ENCODE measurements around the gene PSMD12.

The PSMD12 gene

GRCh38 chr17:67403065-67403464 lies 36.7 kb upstream of the PSMD12 start:
- no peak overlapping the region for H3K27ac ChIP-seq (ENCODE audit: low read depth, low read length, poor library complexity, severe bottlenecking)
- no peaks in the 10 kb centered on the region for H3K36me3 ChIP-seq (ENCODE audit: insufficient read depth, low read length)
- H2AFZ ChIP-seq (ENCODE audit: low read length), result no peak overlapping the region
- H3K9ac ChIP-seq (ENCODE audit: low read length), result no peak overlapping the region
- 0 out of 2 replicates have a peak, but pooled peaks cover 4% of the 10 kb centered on the region for H3K27me3 ChIP-seq (ENCODE audit: insufficient read depth, low read length)
- TF ChIP-seq CTCF (IDR thresholded peaks at IDR 0.05; ENCODE audit: low read length) (no peak), EZH2 (IDR thresholded peaks at IDR 0.05; ENCODE audit: borderline replicate concordance, low read length) (no peak)
- H3F3A ChIP-seq (ENCODE audit: insufficient read depth, low read length), result no peaks in the 10 kb centered on the region
- H3K9me3 ChIP-seq (ENCODE audit: low read length), result no peaks in the 10 kb centered on the region
- no peak overlapping the region for H3K4me2 ChIP-seq (ENCODE audit: low read length)
- H3K79me2 ChIP-seq (ENCODE audit: insufficient read depth, low read length), result no peaks in the 10 kb centered on the region
- peaks cover 18% of the 10 kb centered on the region for H3K4me1 ChIP-seq (ENCODE audit: insufficient read depth, low read length, severe bottlenecking)
- H4K20me1 ChIP-seq (ENCODE audit: insufficient read depth, low read length), result no peaks in the 10 kb centered on the region
- H3K4me3 ChIP-seq (ENCODE audit: low read depth, low read length, poor library complexity, severe bottlenecking), result no peak overlapping the region
- no peaks in the 10 kb centered on the region for H3K9me2 ChIP-seq (ENCODE audit: low read depth, low read length)

GRCh38 chr17:67401598-67402504 lies 35.5 kb upstream of the PSMD12 start:
- no peaks in the 10 kb centered on the region for H3K9me2 ChIP-seq (ENCODE audit: low read depth, low read length)
- peak overlapping the region; percentile 32; the same call in 1 of the 2 replicates for H3K4me2 ChIP-seq (ENCODE audit: low read length)
- H3K36me3 ChIP-seq (ENCODE audit: insufficient read depth, low read length), result no peaks in the 10 kb centered on the region
- no peak overlapping the region for H3K9ac ChIP-seq (ENCODE audit: low read length)
- no peak overlapping the region for H3K27ac ChIP-seq (ENCODE audit: low read depth, low read length, poor library complexity, severe bottlenecking)
- no peak overlapping the region for H2AFZ ChIP-seq (ENCODE audit: low read length)
- no peaks in the 10 kb centered on the region for H4K20me1 ChIP-seq (ENCODE audit: insufficient read depth, low read length)
- no peak overlapping the region for H3K4me3 ChIP-seq (ENCODE audit: low read depth, low read length, poor library complexity, severe bottlenecking)
- peaks cover 18% of the 10 kb centered on the region for H3K4me1 ChIP-seq (ENCODE audit: insufficient read depth, low read length, severe bottlenecking)
- H3K27me3 ChIP-seq (ENCODE audit: insufficient read depth, low read length), result 0 out of 2 replicates have a peak, but pooled peaks cover 4% of the 10 kb centered on the region
- H3F3A ChIP-seq (ENCODE audit: insufficient read depth, low read length), result no peaks in the 10 kb centered on the region
- no peak for TF ChIP-seq EZH2 (IDR thresholded peaks at IDR 0.05; ENCODE audit: borderline replicate concordance, low read length)
- TF ChIP-seq CTCF (IDR thresholded peaks at IDR 0.05; ENCODE audit: low read length), result no peak
- H3K9me3 ChIP-seq (ENCODE audit: low read length), result no peaks in the 10 kb centered on the region
- H3K79me2 ChIP-seq (ENCODE audit: insufficient read depth, low read length), result no peaks in the 10 kb centered on the region

GRCh38 chr17:67401106-67401505 lies 34.7 kb upstream of the PSMD12 start:
- no peaks in the 10 kb centered on the region for H3K9me2 ChIP-seq (ENCODE audit: low read depth, low read length)
- no peaks in the 10 kb centered on the region for H3K36me3 ChIP-seq (ENCODE audit: insufficient read depth, low read length)
- no peaks in the 10 kb centered on the region for H3K9me3 ChIP-seq (ENCODE audit: low read length)
- no peak for TF ChIP-seq CTCF (IDR thresholded peaks at IDR 0.05; ENCODE audit: low read length)
- TF ChIP-seq EZH2 (IDR thresholded peaks at IDR 0.05; ENCODE audit: borderline replicate concordance, low read length), result no peak
- H3K27me3 ChIP-seq (ENCODE audit: insufficient read depth, low read length), result 0 out of 2 replicates have a peak, but pooled peaks cover 4% of the 10 kb centered on the region
- H3K79me2 ChIP-seq (ENCODE audit: insufficient read depth, low read length), result no peaks in the 10 kb centered on the region
- peaks cover 18% of the 10 kb centered on the region for H3K4me1 ChIP-seq (ENCODE audit: insufficient read depth, low read length, severe bottlenecking)
- H3F3A ChIP-seq (ENCODE audit: insufficient read depth, low read length), result no peaks in the 10 kb centered on the region
- H3K27ac ChIP-seq (ENCODE audit: low read depth, low read length, poor library complexity, severe bottlenecking), result no peak overlapping the region
- H3K4me2 ChIP-seq (ENCODE audit: low read length), result no peak overlapping the region
- no peak overlapping the region for H2AFZ ChIP-seq (ENCODE audit: low read length)
- no peak overlapping the region for H3K4me3 ChIP-seq (ENCODE audit: low read depth, low read length, poor library complexity, severe bottlenecking)
- no peak overlapping the region for H3K9ac ChIP-seq (ENCODE audit: low read length)
- H4K20me1 ChIP-seq (ENCODE audit: insufficient read depth, low read length), result no peaks in the 10 kb centered on the region
